SK-N-SH (cell line): Measurements from ENCODE around the gene PAPOLB. TPM values are rescaled to one million over a fixed set of nuclear protein-coding genes. Genes with fewer than 3 reads are reported as not detected.

Experiments
- CTCF ChIA-PET: fragments of 300-600, 350-600 bp; formaldehyde crosslinking; extraction: SDS; loops from one replicate; lab custom pipeline; 2021; lab: Yijun Ruan, JAX
- POLR2A ChIA-PET: fragments of 350-600 bp; sonication (Branson Sonifier 250); formaldehyde crosslinking; extraction: SDS; loops from one replicate; lab custom pipeline; 2020; ENCODE audit warnings: antibody characterized with exemption, inconsistent platforms; lab: Yijun Ruan, JAX
- DNase-seq: peaks from one replicate; pipeline ENCODE4 v3.0.0; 2012
- H2AFZ ChIP-seq: fragments of 200-600 bp; sonication (generic); 2 replicates; pipeline ENCODE4 v1.8.1; 2016; ENCODE audit warnings: antibody characterized with exemption, mild to moderate bottlenecking, low read depth
- H3F3A ChIP-seq: fragments of 200-600 bp; sonication (generic); replicated peaks from 2 replicates; pipeline ENCODE3; 2016; ENCODE audit warnings: antibody characterized with exemption, mild to moderate bottlenecking; ENCODE audit not compliant: insufficient read depth
- H3K27ac ChIP-seq, 2 experiments: fragments of 200-500 bp in 1 of 2; fragments of 200-600 bp in 1 of 2; sonication (Bioruptor generic) in 1 of 2; sonication (generic), shearing (Covaris generic) in 1 of 2; 2 replicates each; pipeline versions ENCODE4 v1.5.1 to v1.6.1; 2014 to 2016; ENCODE audit warnings: low read depth in 2 of 2, inconsistent platforms in 1 of 2, low read length in 1 of 2, mild to moderate bottlenecking in 1 of 2, mixed read lengths in 1 of 2
- H3K27me3 ChIP-seq: fragments of 200-600 bp; sonication (generic), shearing (Covaris generic); 2 replicates; pipeline ENCODE4 v1.6.1; 2016; ENCODE audit warnings: mixed run types; ENCODE audit not compliant: insufficient read depth
- H3K36me3 ChIP-seq, 2 experiments: fragments of 200-500 bp in 1 of 2; fragments of 200-600 bp in 1 of 2; sonication (Bioruptor generic) in 1 of 2; sonication (generic) in 1 of 2; replicated peaks in 1 of 2; 2 replicates each; pipeline versions ENCODE3 to v1.5.1; 2014 to 2016; ENCODE audit warnings: low read length in 1 of 2, mild to moderate bottlenecking in 1 of 2; ENCODE audit not compliant: insufficient read depth in 2 of 2, control insufficient read depth in 1 of 2
- H3K4me1 ChIP-seq, 2 experiments: fragments of 200-500 bp in 1 of 2; fragments of 200-600 bp in 1 of 2; sonication (Bioruptor generic) in 1 of 2; sonication (generic), shearing (Covaris generic) in 1 of 2; 2 replicates each; pipeline versions ENCODE4 v1.5.1 to v1.6.1; 2014 to 2016; ENCODE audit warnings: low read depth in 1 of 2, low read length in 1 of 2, mixed run types in 1 of 2; ENCODE audit not compliant: insufficient read depth in 2 of 2, control insufficient read depth in 1 of 2
- H3K4me2 ChIP-seq: fragments of 200-600 bp; sonication (generic), shearing (Covaris generic); 2 replicates; pipeline ENCODE4 v1.6.1; 2017; ENCODE audit warnings: mixed run types
- H3K4me3 ChIP-seq, 2 experiments: fragments of 200-500 bp in 1 of 2; fragments of 200-600 bp in 1 of 2; sonication (Bioruptor generic) in 1 of 2; sonication (generic), shearing (Covaris generic) in 1 of 2; 2 replicates each; pipeline versions ENCODE4 v1.5.1 to v1.8.1; 2014 to 2016; ENCODE audit warnings: low read depth in 2 of 2, inconsistent platforms in 1 of 2, low read length in 1 of 2, mild to moderate bottlenecking in 1 of 2, mixed read lengths in 1 of 2, moderate library complexity in 1 of 2
- H3K79me2 ChIP-seq: fragments of 200-600 bp; sonication (generic); 2 replicates; pipeline ENCODE4 v1.8.1; 2017; ENCODE audit warnings: mild to moderate bottlenecking; ENCODE audit not compliant: insufficient read depth
- H3K9ac ChIP-seq: fragments of 200-600 bp; sonication (generic); 2 replicates; pipeline ENCODE4 v1.6.1; 2017; ENCODE audit warnings: mixed run types
- H3K9me2 ChIP-seq: fragments of 200-600 bp; sonication (generic); 2 replicates; pipeline ENCODE4 v1.6.1; 2017; ENCODE audit warnings: mixed run types
- H3K9me3 ChIP-seq: fragments of 200-600 bp; sonication (generic); 2 replicates; pipeline ENCODE4 v1.6.1; 2017; ENCODE audit warnings: mixed run types, mild to moderate bottlenecking, moderate library complexity
- H4K20me1 ChIP-seq: fragments of 200-600 bp; sonication (generic); 2 replicates; pipeline ENCODE4 v1.6.1; 2017; ENCODE audit warnings: mild to moderate bottlenecking, mixed run types; ENCODE audit not compliant: insufficient read depth
- CHD2 ChIP-seq: fragments of 150-350 bp; IDR thresholded peaks from 2 replicates; pipeline ENCODE4 v1.6.1; 2018; ENCODE audit warnings: low read length; ENCODE audit not compliant: partially characterized antibody
- EP300 ChIP-seq, 2 experiments: IDR thresholded peaks; 2 replicates each; pipeline versions ENCODE4 v1.4.0 to v1.6.1; 2012; ENCODE audit warnings: borderline replicate concordance in 1 of 2, low read depth in 1 of 2, low read length in 1 of 2
- FOSL2 ChIP-seq: IDR thresholded peaks from 2 replicates; pipeline ENCODE4 v1.4.0; 2012; ENCODE audit warnings: low read depth, mild to moderate bottlenecking, moderate library complexity, borderline replicate concordance
- GATA2 ChIP-seq: sonication (generic); formaldehyde crosslinking; IDR thresholded peaks from 2 replicates; pipeline ENCODE4 v1.5.0; 2020; ENCODE audit warnings: mild to moderate bottlenecking, missing genetic modification reagents
- MXI1 ChIP-seq: IDR thresholded peaks from 2 replicates; pipeline ENCODE4 v1.6.1; 2012; ENCODE audit warnings: mild to moderate bottlenecking, low read depth, low read length, improper control_type of control experiment
- NRF1 ChIP-seq: IDR thresholded peaks from 2 replicates; pipeline ENCODE4 v1.6.1; 2012; ENCODE audit warnings: low read depth, mild to moderate bottlenecking, low read length
- RAD21 ChIP-seq: IDR thresholded peaks from 2 replicates; pipeline ENCODE4 v1.6.1; 2012; ENCODE audit warnings: mild to moderate bottlenecking, low read length
- RCOR1 ChIP-seq: fragments of 150-350 bp; IDR thresholded peaks from 2 replicates; pipeline ENCODE4 v1.6.1; 2017; ENCODE audit warnings: antibody characterized with exemption, low read length
- RXRA ChIP-seq: IDR thresholded peaks from 2 replicates; pipeline ENCODE4 v1.4.0; 2012; ENCODE audit warnings: low read depth, mild to moderate bottlenecking, borderline replicate concordance
- SMC3 ChIP-seq: IDR thresholded peaks from 2 replicates; pipeline ENCODE4 v1.6.1; 2012; ENCODE audit warnings: low read depth, low read length, improper control_type of control experiment
- TCF12 ChIP-seq: IDR thresholded peaks from 2 replicates; pipeline ENCODE4 v1.4.0; 2012
- WGBS: methylation state at CpG from one replicate; pipeline ENCODE4 v1.1.6; 2017; ENCODE audit warnings: low lambda C conversion rate; 5-methylcytosine and 5-hydroxymethylcytosine counted together
- polyA plus RNA-seq, 3 experiments: library from polyadenylated mRNA; depleted of rRNA; stranded (reverse); fragments of >200 nt; gene quantifications; 2 replicates each; pipeline ENCODE4 v1.2.3, GENCODE V29; 2012
- TF ChIP-seq, protein P1 (sequence below): fragments of 150-350 bp; IDR thresholded peaks from 2 replicates; pipeline ENCODE4 v1.6.1; 2016; ENCODE audit warnings: mild to moderate bottlenecking, low read depth, low read length
- TF ChIP-seq, protein P2 (sequence below): IDR thresholded peaks from 2 replicates; pipeline ENCODE4 v1.4.0; 2012; ENCODE audit warnings: low read depth
- TF ChIP-seq, protein P3 (sequence below): fragments of 200-600 bp; sonication (generic); IDR thresholded peaks from 2 replicates; pipeline ENCODE4 v1.6.1; 2017; ENCODE audit warnings: antibody characterized with exemption, mild to moderate bottlenecking, moderate library complexity

The PAPOLB gene
- polyA plus RNA-seq, 1 of the 3 experiments (the other 2 are of a cell fraction) = not detected

DNA sequence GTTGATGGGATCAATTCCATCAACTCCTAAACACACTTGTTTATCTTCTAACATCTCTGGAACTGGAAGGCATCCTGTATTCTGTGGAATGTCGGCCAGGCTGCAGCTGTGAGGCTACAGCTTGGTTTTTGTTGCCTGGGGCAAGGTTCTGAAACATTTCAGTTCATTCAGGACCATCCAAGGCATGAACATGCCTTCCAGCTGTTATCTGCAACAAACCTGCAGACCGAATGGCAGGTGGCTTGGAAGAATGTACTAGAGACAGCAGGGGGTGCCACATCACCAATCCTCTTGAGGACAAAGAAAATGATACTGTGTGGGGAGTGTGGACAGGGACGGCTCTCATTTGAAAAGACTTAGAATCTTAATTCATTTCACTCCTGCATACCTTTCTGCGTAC lies 12.4 kb downstream of the PAPOLB start:
- peaks cover 0 to 19% of the 10 kb centered on the region in 2 experiments; a peak in 2 of 4 replicates for H3K4me1 ChIP-seq
- ChIA-PET POLR2A (interaction anchor here (2.6 kb wide), 1 partner anchor 34 kb away, joined by 18 read pairs; the partner anchor contains the start of gene RADIL), CTCF (interaction anchor here (0.6 to 22.9 kb wide), 30 partner anchors 9 to 601 kb away, joined by 3 to 645 read pairs (median 4); partner anchors contain the start of gene RADIL)
- H3K9ac ChIP-seq = no peak overlapping the region
- H3K27ac ChIP-seq = peak overlapping the region in 1 of 2 experiments; percentile 5; a peak in 1 of 4 replicates
- peaks cover 3% of the 10 kb centered on the region for H3F3A ChIP-seq
- H3K4me2 ChIP-seq = no peak overlapping the region
- peak; percentile 81 for DNase-seq
- WGBS = 36% methylated on average over 4 of the region's 4 CpGs
- no peak overlapping the region for H3K4me3 ChIP-seq
- H3K36me3 ChIP-seq = no peaks in the 10 kb centered on the region
- H3K79me2 ChIP-seq = no peaks in the 10 kb centered on the region
- no peak overlapping the region for H2AFZ ChIP-seq
- H3K27me3 ChIP-seq = no peaks in the 10 kb centered on the region
- H3K9me2 ChIP-seq = no peaks in the 10 kb centered on the region
- H3K9me3 ChIP-seq = peaks cover 8% of the 10 kb centered on the region; the same call in 1 of the 2 replicates
- no peaks in the 10 kb centered on the region for H4K20me1 ChIP-seq
- TF ChIP-seq, protein P1, sequence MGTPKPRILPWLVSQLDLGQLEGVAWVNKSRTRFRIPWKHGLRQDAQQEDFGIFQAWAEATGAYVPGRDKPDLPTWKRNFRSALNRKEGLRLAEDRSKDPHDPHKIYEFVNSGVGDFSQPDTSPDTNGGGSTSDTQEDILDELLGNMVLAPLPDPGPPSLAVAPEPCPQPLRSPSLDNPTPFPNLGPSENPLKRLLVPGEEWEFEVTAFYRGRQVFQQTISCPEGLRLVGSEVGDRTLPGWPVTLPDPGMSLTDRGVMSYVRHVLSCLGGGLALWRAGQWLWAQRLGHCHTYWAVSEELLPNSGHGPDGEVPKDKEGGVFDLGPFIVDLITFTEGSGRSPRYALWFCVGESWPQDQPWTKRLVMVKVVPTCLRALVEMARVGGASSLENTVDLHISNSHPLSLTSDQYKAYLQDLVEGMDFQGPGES = no peak
- TF ChIP-seq FOSL2 (no peak), CHD2 (peak; percentile 71), NRF1 (no peak), GATA2 (CRISPR knock-in tag) (peak; percentile 83), RCOR1 (peak; percentile 91), TCF12 (peak; percentile 13; the same call in 1 of the 2 replicates), SMC3 (peak; percentile 89), MXI1 (peak; percentile 57; the same call in 1 of the 2 replicates), RXRA (no peak), RAD21 (peak; percentile 95), EP300 (IDR thresholded peaks at IDR 0.05; ENCODE audit: borderline replicate concordance in 1 of 2, low read depth in 1 of 2, low read length in 1 of 2) (peak in 1 of 2 experiments; percentile 45; a peak in 1 of 4 replicates)
- TF ChIP-seq, protein P2, sequence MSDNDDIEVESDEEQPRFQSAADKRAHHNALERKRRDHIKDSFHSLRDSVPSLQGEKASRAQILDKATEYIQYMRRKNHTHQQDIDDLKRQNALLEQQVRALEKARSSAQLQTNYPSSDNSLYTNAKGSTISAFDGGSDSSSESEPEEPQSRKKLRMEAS = no peak
- TF ChIP-seq, protein P3, sequence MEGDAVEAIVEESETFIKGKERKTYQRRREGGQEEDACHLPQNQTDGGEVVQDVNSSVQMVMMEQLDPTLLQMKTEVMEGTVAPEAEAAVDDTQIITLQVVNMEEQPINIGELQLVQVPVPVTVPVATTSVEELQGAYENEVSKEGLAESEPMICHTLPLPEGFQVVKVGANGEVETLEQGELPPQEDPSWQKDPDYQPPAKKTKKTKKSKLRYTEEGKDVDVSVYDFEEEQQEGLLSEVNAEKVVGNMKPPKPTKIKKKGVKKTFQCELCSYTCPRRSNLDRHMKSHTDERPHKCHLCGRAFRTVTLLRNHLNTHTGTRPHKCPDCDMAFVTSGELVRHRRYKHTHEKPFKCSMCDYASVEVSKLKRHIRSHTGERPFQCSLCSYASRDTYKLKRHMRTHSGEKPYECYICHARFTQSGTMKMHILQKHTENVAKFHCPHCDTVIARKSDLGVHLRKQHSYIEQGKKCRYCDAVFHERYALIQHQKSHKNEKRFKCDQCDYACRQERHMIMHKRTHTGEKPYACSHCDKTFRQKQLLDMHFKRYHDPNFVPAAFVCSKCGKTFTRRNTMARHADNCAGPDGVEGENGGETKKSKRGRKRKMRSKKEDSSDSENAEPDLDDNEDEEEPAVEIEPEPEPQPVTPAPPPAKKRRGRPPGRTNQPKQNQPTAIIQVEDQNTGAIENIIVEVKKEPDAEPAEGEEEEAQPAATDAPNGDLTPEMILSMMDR = peak; percentile 51
